Measurements from ENCODE around the gene NBL1.

NBL1 gene

DNA sequence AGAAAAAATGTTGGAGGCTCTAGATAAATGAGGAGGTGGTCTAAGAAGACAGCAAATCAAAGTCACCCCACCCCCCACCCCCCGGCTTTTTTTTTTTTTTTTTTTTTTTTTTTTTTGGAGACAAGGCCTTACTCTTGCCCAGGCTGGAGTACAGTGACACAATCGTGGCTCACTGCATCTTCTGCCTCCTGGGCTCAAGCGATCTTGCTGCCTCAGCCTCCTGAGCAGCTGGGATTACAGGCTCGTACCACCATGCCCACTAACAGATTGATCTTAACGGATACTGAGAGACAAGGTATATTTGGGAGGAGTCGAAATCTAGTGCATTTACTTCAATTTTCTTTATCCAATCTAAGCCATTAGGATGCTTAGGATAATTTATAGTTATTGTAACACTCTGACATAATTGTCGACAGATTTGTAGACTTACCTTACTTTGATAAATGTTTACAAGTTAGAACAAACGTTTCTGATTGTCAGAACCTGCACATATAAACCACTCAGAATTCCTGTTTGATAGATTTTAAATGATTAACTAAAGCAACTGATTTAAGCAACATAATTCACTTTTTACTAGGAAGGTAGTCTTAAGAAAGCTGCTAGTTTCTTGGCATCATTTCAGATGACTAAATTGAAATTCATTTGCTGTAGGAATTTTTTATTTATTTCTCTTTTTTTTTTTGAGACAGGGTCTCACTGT lies 33.7 kb upstream of the NBL1 start:
- no peaks in the 10 kb centered on the region for H3K9me3 ChIP-seq (ENCODE audit: control insufficient read depth, low read length)
- TF ChIP-seq, protein P1, sequence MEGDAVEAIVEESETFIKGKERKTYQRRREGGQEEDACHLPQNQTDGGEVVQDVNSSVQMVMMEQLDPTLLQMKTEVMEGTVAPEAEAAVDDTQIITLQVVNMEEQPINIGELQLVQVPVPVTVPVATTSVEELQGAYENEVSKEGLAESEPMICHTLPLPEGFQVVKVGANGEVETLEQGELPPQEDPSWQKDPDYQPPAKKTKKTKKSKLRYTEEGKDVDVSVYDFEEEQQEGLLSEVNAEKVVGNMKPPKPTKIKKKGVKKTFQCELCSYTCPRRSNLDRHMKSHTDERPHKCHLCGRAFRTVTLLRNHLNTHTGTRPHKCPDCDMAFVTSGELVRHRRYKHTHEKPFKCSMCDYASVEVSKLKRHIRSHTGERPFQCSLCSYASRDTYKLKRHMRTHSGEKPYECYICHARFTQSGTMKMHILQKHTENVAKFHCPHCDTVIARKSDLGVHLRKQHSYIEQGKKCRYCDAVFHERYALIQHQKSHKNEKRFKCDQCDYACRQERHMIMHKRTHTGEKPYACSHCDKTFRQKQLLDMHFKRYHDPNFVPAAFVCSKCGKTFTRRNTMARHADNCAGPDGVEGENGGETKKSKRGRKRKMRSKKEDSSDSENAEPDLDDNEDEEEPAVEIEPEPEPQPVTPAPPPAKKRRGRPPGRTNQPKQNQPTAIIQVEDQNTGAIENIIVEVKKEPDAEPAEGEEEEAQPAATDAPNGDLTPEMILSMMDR (IDR thresholded peaks at IDR 0.05) = no peak
- no peak overlapping the region for H3K9ac ChIP-seq
- H3K4me3 ChIP-seq (ENCODE audit: low read depth, low read length) = no peak overlapping the region
- peaks cover 6% of the 10 kb centered on the region for H3K4me1 ChIP-seq
- no peak overlapping the region for H3K4me2 ChIP-seq (ENCODE audit: low read length)
- peaks cover 13% of the 10 kb centered on the region for H3K79me2 ChIP-seq
- no peaks in the 10 kb centered on the region for H3K27me3 ChIP-seq (ENCODE audit: control insufficient read depth, insufficient read depth, low read length)
- H3K27ac ChIP-seq = no peak overlapping the region
- no peak overlapping the region for H2AFZ ChIP-seq
- no peaks in the 10 kb centered on the region for H3K36me3 ChIP-seq (ENCODE audit: control insufficient read depth, insufficient read depth, low read length)

DNA sequence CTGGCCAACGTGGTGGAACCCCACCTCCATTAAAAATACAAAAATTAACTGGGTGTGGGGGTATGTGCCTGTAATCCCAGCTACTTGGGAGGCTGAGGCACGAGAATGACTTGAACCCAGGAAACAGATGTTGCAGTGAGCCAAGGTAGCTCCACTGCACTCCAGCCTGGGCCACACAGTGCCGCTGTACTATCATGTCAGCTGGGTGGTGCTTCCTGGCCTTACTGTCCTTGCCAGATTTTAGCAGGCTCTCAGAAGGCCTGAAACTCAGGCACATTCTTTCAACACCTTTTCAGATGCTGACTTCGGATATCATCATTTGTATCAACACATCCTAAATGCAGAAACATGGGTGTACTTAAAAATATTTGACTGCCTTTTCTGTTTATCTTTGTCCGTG lies 31.6 kb upstream of the NBL1 start:
- no peaks in the 10 kb centered on the region for H3K36me3 ChIP-seq (ENCODE audit: control insufficient read depth, insufficient read depth, low read length)
- TF ChIP-seq, protein P1 (IDR thresholded peaks at IDR 0.05) = no peak
- peaks cover 17% of the 10 kb centered on the region for H3K79me2 ChIP-seq
- no peak overlapping the region for H3K4me2 ChIP-seq (ENCODE audit: low read length)
- no peak overlapping the region for H3K4me3 ChIP-seq (ENCODE audit: low read depth, low read length)
- no peaks in the 10 kb centered on the region for H3K4me1 ChIP-seq
- no peak overlapping the region for H2AFZ ChIP-seq
- no peak overlapping the region for H3K27ac ChIP-seq
- no peak overlapping the region for H3K9ac ChIP-seq
- H3K27me3 ChIP-seq (ENCODE audit: control insufficient read depth, insufficient read depth, low read length) = no peaks in the 10 kb centered on the region
- no peaks in the 10 kb centered on the region for H3K9me3 ChIP-seq (ENCODE audit: control insufficient read depth, low read length)

DNA sequence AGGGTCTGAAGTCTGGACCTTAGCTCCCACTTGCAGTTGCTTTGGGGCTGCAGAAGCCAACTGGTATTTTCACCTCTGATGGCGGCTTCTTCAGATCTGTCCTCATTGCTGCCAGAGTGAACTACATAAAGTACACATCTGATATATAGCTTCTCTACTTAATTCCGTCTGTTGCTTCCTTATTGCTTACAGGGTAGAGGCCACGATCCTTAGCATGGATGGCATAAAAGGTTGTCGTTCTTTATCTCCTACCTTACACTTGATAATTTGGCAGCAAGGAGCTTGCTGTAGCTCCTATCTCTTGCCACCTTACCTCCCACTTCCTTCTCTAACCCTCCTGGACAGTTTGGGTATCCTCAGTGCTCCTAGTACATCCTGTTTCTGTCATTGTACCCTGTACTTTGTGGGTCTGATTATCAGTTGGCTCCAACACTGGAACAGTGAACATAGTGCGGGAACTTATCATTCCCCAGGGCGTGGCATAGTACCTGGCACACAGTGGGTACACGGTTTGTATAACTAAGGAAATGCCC lies 30.9 kb upstream of the NBL1 start:
- no peaks in the 10 kb centered on the region for H3K27me3 ChIP-seq (ENCODE audit: control insufficient read depth, insufficient read depth, low read length)
- H3K79me2 ChIP-seq = peaks cover 17% of the 10 kb centered on the region
- no peak overlapping the region for H3K4me3 ChIP-seq (ENCODE audit: low read depth, low read length)
- no peak overlapping the region for H3K27ac ChIP-seq
- TF ChIP-seq, protein P1 (IDR thresholded peaks at IDR 0.05) = no peak
- H3K4me2 ChIP-seq (ENCODE audit: low read length) = no peak overlapping the region
- H3K9me3 ChIP-seq (ENCODE audit: control insufficient read depth, low read length) = no peaks in the 10 kb centered on the region
- H3K36me3 ChIP-seq (ENCODE audit: control insufficient read depth, insufficient read depth, low read length) = no peaks in the 10 kb centered on the region
- no peak overlapping the region for H2AFZ ChIP-seq
- no peak overlapping the region for H3K9ac ChIP-seq
- no peaks in the 10 kb centered on the region for H3K4me1 ChIP-seq

DNA sequence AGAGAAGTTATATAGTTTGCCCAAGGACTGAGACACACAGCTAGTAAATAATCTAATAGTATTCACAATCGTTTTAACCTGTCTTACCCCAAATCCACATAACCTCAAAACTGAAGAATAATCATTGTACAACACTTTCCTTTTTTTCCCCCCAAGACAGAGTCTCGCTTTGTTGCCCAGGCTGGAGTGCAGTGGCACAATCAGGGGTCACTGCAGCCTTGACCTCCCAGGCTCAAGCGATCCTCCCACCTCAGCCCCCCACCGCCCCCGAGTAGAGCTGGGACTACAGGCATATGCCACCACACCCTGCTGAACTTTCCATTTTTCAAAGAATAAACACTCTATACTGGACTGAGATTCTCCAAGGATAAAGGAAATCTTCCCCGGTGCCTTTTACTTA lies 28.7 kb upstream of the NBL1 start:
- Histone ChIP-seq H3K27me3 (ENCODE audit: control insufficient read depth, insufficient read depth, low read length) (no peaks in the 10 kb centered on the region), H2AFZ (no peak overlapping the region), H3K4me2 (ENCODE audit: low read length) (no peak overlapping the region), H3K27ac (no peak overlapping the region), H3K4me1 (no peaks in the 10 kb centered on the region), H3K79me2 (peaks cover 20% of the 10 kb centered on the region), H3K9me3 (ENCODE audit: control insufficient read depth, low read length) (no peaks in the 10 kb centered on the region), H3K9ac (no peak overlapping the region), H3K36me3 (ENCODE audit: control insufficient read depth, insufficient read depth, low read length) (no peaks in the 10 kb centered on the region), H3K4me3 (ENCODE audit: low read depth, low read length) (no peak overlapping the region)
- TF ChIP-seq, protein P1 (IDR thresholded peaks at IDR 0.05) = no peak

DNA sequence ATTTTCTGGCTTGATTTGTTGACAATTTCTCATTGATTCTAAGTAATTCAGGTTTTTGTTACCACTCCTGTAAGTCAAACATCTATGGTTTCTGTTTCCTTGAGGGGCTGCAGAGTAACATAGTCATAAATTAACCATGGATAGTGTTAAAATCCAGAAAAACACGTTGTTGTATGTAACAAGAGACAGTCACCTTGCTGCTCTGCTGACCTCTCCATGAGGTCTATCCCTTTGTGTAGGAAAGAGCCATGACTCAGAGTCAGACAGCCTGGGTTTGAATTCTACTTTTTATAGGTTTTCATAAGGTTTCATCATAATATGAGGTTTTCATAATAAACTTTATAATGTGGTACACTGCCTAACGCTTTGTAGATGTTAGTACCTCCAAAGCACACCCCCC lies 27.6 kb upstream of the NBL1 start:
- Histone ChIP-seq H3K4me1 (no peaks in the 10 kb centered on the region), H3K27ac (no peak overlapping the region)
- TF ChIP-seq, protein P1 (IDR thresholded peaks at IDR 0.05) = no peak

More for the DNA sequence above, 27.6 kb upstream of the NBL1 start:
- Histone ChIP-seq H3K4me2 (ENCODE audit: low read length) (no peak overlapping the region), H3K9ac (no peak overlapping the region), H3K27me3 (ENCODE audit: control insufficient read depth, insufficient read depth, low read length) (no peaks in the 10 kb centered on the region), H3K9me3 (ENCODE audit: control insufficient read depth, low read length) (no peaks in the 10 kb centered on the region), H3K36me3 (ENCODE audit: control insufficient read depth, insufficient read depth, low read length) (no peaks in the 10 kb centered on the region), H2AFZ (no peak overlapping the region), H3K4me3 (ENCODE audit: low read depth, low read length) (no peak overlapping the region), H3K79me2 (peaks cover 21% of the 10 kb centered on the region)

Measured in parathyroid adenoma (tissue), 2 donors.